Tibial nerve (tissue), 4 donors: ENCODE data around the gene C1QTNF4. TPM values are rescaled to one million over a fixed set of nuclear protein-coding genes. Genes with fewer than 3 reads are reported as not detected.

ENCODE experiments used
- DNase-seq, 2 donors: peaks; one replicate each; pipeline ENCODE4 v3.0.0-alpha.2; 2019; ENCODE audit warnings: low spot score in 2 of 2
- H3K27ac ChIP-seq, 4 donors: fragments of 200-600 bp; sonication (generic) in 3 of 4; one replicate each; pipeline ENCODE4 v1.5.1; 2017 to 2019; ENCODE audit warnings: mild to moderate bottlenecking in 1 of 4
- H3K27me3 ChIP-seq, 2 donors: fragments of 200-600 bp; sonication (generic) in 1 of 2; one replicate each; pipeline versions ENCODE4 v1.5.1 to v1.6.0; 2017 to 2019
- H3K36me3 ChIP-seq, 3 donors: fragments of 200-600 bp; sonication (generic); one replicate each; pipeline ENCODE4 v1.5.1; 2018 to 2019
- H3K4me1 ChIP-seq, 4 donors: fragments of 200-600 bp; sonication (generic) in 3 of 4; one replicate each; pipeline ENCODE4 v1.5.1; 2017 to 2019
- H3K4me3 ChIP-seq, 4 donors: fragments of 200-600 bp; sonication (generic) in 3 of 4; one replicate each; pipeline ENCODE4 v1.5.1; 2017 to 2019; ENCODE audit warnings: mild to moderate bottlenecking in 1 of 4, moderate library complexity in 1 of 4
- H3K9me3 ChIP-seq, 4 donors: fragments of 200-600 bp; sonication (generic) in 3 of 4; one replicate each; pipeline ENCODE4 v1.5.1; 2017 to 2019
- CTCF ChIP-seq, 5 experiments: fragments of 200-600 bp in 3 of 5; fragments of 450-650 bp in 2 of 5; sonication (generic) in 3 of 5; IDR thresholded peaks; one replicate each; pipeline ENCODE4 v1.5.1; 2016 to 2019; ENCODE audit warnings: antibody characterized with exemption in 5 of 5, mild to moderate bottlenecking in 3 of 5, moderate library complexity in 2 of 5
- EP300 ChIP-seq, 2 donors: sonication (generic); formaldehyde crosslinking; IDR thresholded peaks; one replicate each; pipeline ENCODE4 v1.6.1; 2017; ENCODE audit warnings: antibody characterized with exemption in 2 of 2, mild to moderate bottlenecking in 1 of 2
- POLR2A ChIP-seq, 2 donors: fragments of 450-650 bp; IDR thresholded peaks; one replicate each; pipeline ENCODE4 v1.6.1; 2017; ENCODE audit warnings: antibody characterized with exemption in 2 of 2, mild to moderate bottlenecking in 2 of 2, moderate library complexity in 2 of 2
- WGBS, 2 donors: methylation state at CpG; one replicate each; pipeline ENCODE4 v1.1.5; 2018; 5-methylcytosine and 5-hydroxymethylcytosine counted together
- total RNA-seq, 4 donors: library from RNA; depleted of rRNA; stranded (reverse); fragments of >200 nt; gene quantifications; one replicate each; pipeline ENCODE4 v1.1.0, GENCODE V29; 2016

Gene C1QTNF4
- total RNA-seq, 4 donors from 2014 or later: 6.9 to 13.2 (median 9.2) TPM

- TF ChIP-seq EP300 (IDR thresholded peaks at IDR 0.05): no peak
- TF ChIP-seq POLR2A (IDR thresholded peaks at IDR 0.05): no peak
- no peak for TF ChIP-seq CTCF (IDR thresholded peaks at IDR 0.05)
- H3K36me3 ChIP-seq: peaks cover 0 to 21% (median 0%) of the 10 kb centered on the region in 3 donors
- H3K9me3 ChIP-seq: no peaks in the 10 kb centered on the region
- no peaks in the 10 kb centered on the region for H3K27me3 ChIP-seq
- 47 to 50% methylated on average over 5 of the region's 5 CpGs for WGBS, 2 donors
- DNase-seq: no peak
- H3K4me1 ChIP-seq: peaks cover 0 to 20% (median 4%) of the 10 kb centered on the region in 4 donors
- H3K4me3 ChIP-seq: no peak overlapping the region
- H3K27ac ChIP-seq: no peak overlapping the region
Observed at GRCh38 chr11:47606731-47607130, 12.5 kb upstream of the C1QTNF4 start.

- H3K4me3 ChIP-seq: no peak overlapping the region
- DNase-seq: no peak
- no peaks in the 10 kb centered on the region for H3K27me3 ChIP-seq
- H3K4me1 ChIP-seq: peaks cover 0 to 20% (median 4%) of the 10 kb centered on the region in 4 donors
- WGBS, 2 donors: 80 to 91% methylated on average over 3 of the region's 3 CpGs
- H3K9me3 ChIP-seq: no peaks in the 10 kb centered on the region
- TF ChIP-seq POLR2A (IDR thresholded peaks at IDR 0.05): no peak
- no peak for TF ChIP-seq EP300 (IDR thresholded peaks at IDR 0.05)
- no peak for TF ChIP-seq CTCF (IDR thresholded peaks at IDR 0.05)
- H3K36me3 ChIP-seq: peaks cover 0 to 14% (median 0%) of the 10 kb centered on the region in 3 donors
- no peak overlapping the region for H3K27ac ChIP-seq
Observed at GRCh38 chr11:47605921-47606320, 11.7 kb upstream of the C1QTNF4 start.

GRCh38 chr11:47603295-47603694, 9.1 kb upstream of the C1QTNF4 start:
- 84 to 85% methylated on average over 4 of the region's 4 CpGs for WGBS, 2 donors
- Histone ChIP-seq H3K4me3 (no peak overlapping the region), H3K36me3 (no peaks in the 10 kb centered on the region), H3K27ac (no peak overlapping the region), H3K27me3 (no peaks in the 10 kb centered on the region), H3K4me1 (peaks cover 0 to 17% (median 4%) of the 10 kb centered on the region in 4 donors), H3K9me3 (no peaks in the 10 kb centered on the region)
- TF ChIP-seq POLR2A (IDR thresholded peaks at IDR 0.05) (no peak), CTCF (IDR thresholded peaks at IDR 0.05) (no peak), EP300 (IDR thresholded peaks at IDR 0.05) (no peak)
- DNase-seq: no peak

- WGBS, 2 donors: 57 to 66% methylated on average over 4 of the region's 4 CpGs
- peaks cover 0 to 8% of the 10 kb centered on the region in 2 donors for H3K27me3 ChIP-seq
- no peaks in the 10 kb centered on the region for H3K4me1 ChIP-seq
- H3K27ac ChIP-seq: no peak overlapping the region
- no peak overlapping the region for H3K4me3 ChIP-seq
- no peak for DNase-seq
- TF ChIP-seq EP300 (IDR thresholded peaks at IDR 0.05) (no peak), POLR2A (IDR thresholded peaks at IDR 0.05) (no peak), CTCF (IDR thresholded peaks at IDR 0.05) (no peak)
- H3K9me3 ChIP-seq: no peaks in the 10 kb centered on the region
- no peaks in the 10 kb centered on the region for H3K36me3 ChIP-seq
Observed at GRCh38 chr11:47599902-47600301, 5.7 kb upstream of the C1QTNF4 start.

GRCh38 chr11:47595967-47596366, 1.8 kb upstream of the C1QTNF4 start:
- Histone ChIP-seq H3K27me3 (peaks cover 0 to 33% of the 10 kb centered on the region in 2 donors), H3K4me1 (peaks cover 0 to 24% (median 5%) of the 10 kb centered on the region in 4 donors), H3K27ac (no peak overlapping the region), H3K4me3 (no peak overlapping the region), H3K36me3 (no peaks in the 10 kb centered on the region), H3K9me3 (no peaks in the 10 kb centered on the region)
- TF ChIP-seq CTCF (IDR thresholded peaks at IDR 0.05): no peak
- TF ChIP-seq EP300 (IDR thresholded peaks at IDR 0.05): no peak
- TF ChIP-seq POLR2A (IDR thresholded peaks at IDR 0.05): no peak
- 100% methylated on average over 1 of the region's 1 CpG for WGBS, 2 donors
- no peak for DNase-seq
